ENCODE data around the gene SPRTN.

GRCh38 chr1:231301990-231302389, 36.1 kb upstream of the SPRTN start:
- no peak for TF ChIP-seq CTCF (IDR thresholded peaks at IDR 0.05)
- no peak for TF ChIP-seq POLR2A (IDR thresholded peaks at IDR 0.05)
